MM.1S (cell line): Measurements from ENCODE around the gene SMYD5.

Experiments used
- DNase-seq: peaks from one replicate; pipeline ENCODE4 v3.0.0-alpha.2; 2015
- H2AFZ ChIP-seq: fragments of 300-600 bp; sonication (generic); 2 replicates; pipeline ENCODE4 v1.6.0; 2016; ENCODE audit warnings: antibody characterized with exemption, low read length
- H3F3A ChIP-seq: fragments of 300-600 bp; sonication (generic); 2 replicates; pipeline ENCODE4 v1.6.1; 2016; ENCODE audit warnings: mild to moderate bottlenecking, antibody characterized with exemption, low read length, moderate library complexity, mixed read lengths; ENCODE audit not compliant: insufficient read depth
- H3K27ac ChIP-seq: fragments of 300-600 bp; sonication (generic); 2 replicates; pipeline ENCODE4 v1.5.1; 2016; ENCODE audit warnings: mild to moderate bottlenecking, low read length
- H3K27me3 ChIP-seq: fragments of 300-600 bp; sonication (generic); replicated peaks from 2 replicates; pipeline ENCODE4 v1.6.0; 2016; ENCODE audit warnings: low read length; ENCODE audit not compliant: insufficient read depth
- H3K36me3 ChIP-seq: fragments of 300-600 bp; sonication (generic); replicated peaks from 2 replicates; pipeline ENCODE4 v1.6.1; 2016; ENCODE audit warnings: mild to moderate bottlenecking, low read length, mixed read lengths; ENCODE audit not compliant: insufficient read depth
- H3K4me1 ChIP-seq: fragments of 300-600 bp; sonication (generic); 2 replicates; pipeline ENCODE4 v1.6.1; 2016; ENCODE audit warnings: low read length, mixed read lengths
- H3K4me2 ChIP-seq: fragments of 300-600 bp; sonication (generic); 2 replicates; pipeline ENCODE4 v1.6.0; 2016; ENCODE audit warnings: low read depth, low read length
- H3K4me3 ChIP-seq: fragments of 300-600 bp; sonication (generic); 2 replicates; pipeline ENCODE4 v1.5.1; 2016; ENCODE audit warnings: low read length, mixed read lengths
- H3K79me2 ChIP-seq: fragments of 300-600 bp; sonication (generic); 2 replicates; pipeline ENCODE4 v1.6.1; 2016; ENCODE audit warnings: mixed run types, low read length, mixed read lengths
- H3K9ac ChIP-seq: fragments of 300-600 bp; sonication (generic); 2 replicates; pipeline ENCODE4 v1.6.1; 2016; ENCODE audit warnings: low read length, mixed read lengths
- H3K9me2 ChIP-seq: fragments of 300-600 bp; sonication (generic); replicated peaks from 2 replicates; pipeline ENCODE4 v1.6.1; 2016; ENCODE audit warnings: mild to moderate bottlenecking, low read length, mixed read lengths; ENCODE audit not compliant: insufficient read depth
- H3K9me3 ChIP-seq: fragments of 300-600 bp; sonication (generic); replicated peaks from 2 replicates; pipeline ENCODE4 v1.6.1; 2016; ENCODE audit warnings: mild to moderate bottlenecking, low read length, mixed read lengths; ENCODE audit not compliant: insufficient read depth
- H4K20me1 ChIP-seq: fragments of 300-600 bp; sonication (generic); 2 replicates; pipeline ENCODE4 v1.6.1; 2016; ENCODE audit warnings: mild to moderate bottlenecking, low read length, moderate library complexity, mixed read lengths; ENCODE audit not compliant: insufficient read depth
- CTCF ChIP-seq: fragments of 300-600 bp; sonication (generic); IDR thresholded peaks from 2 replicates; pipeline ENCODE4 v1.5.1; 2016; ENCODE audit warnings: antibody characterized with exemption, low read length, mixed read lengths
- EZH2 ChIP-seq: fragments of 300-600 bp; sonication (generic); optimal IDR thresholded peaks from 2 replicates; pipeline ENCODE3; 2017; ENCODE audit warnings: low read depth, mild to moderate bottlenecking, antibody characterized with exemption, low read length, mixed read lengths
- EZH2phosphoT487 ChIP-seq: fragments of 300-600 bp; sonication (generic); IDR thresholded peaks from 2 replicates; pipeline ENCODE4 v1.6.1; 2018; ENCODE audit warnings: antibody characterized with exemption, low read length

The SMYD5 gene

GRCh38 chr2:73264783-73265182, 50.7 kb downstream of the SMYD5 start:
- Histone ChIP-seq H3F3A (no peaks in the 10 kb centered on the region), H2AFZ (no peak overlapping the region), H3K4me2 (no peak overlapping the region), H3K36me3 (no peaks in the 10 kb centered on the region), H3K9me3 (no peaks in the 10 kb centered on the region), H3K9me2 (no peaks in the 10 kb centered on the region), H3K4me1 (no peaks in the 10 kb centered on the region), H3K27me3 (no peaks in the 10 kb centered on the region), H3K4me3 (no peak overlapping the region), H3K9ac (no peak overlapping the region), H4K20me1 (no peaks in the 10 kb centered on the region), H3K79me2 (no peaks in the 10 kb centered on the region), H3K27ac (no peak overlapping the region)
- no peak for TF ChIP-seq CTCF
- TF ChIP-seq EZH2: no peak
- no peak for TF ChIP-seq EZH2phosphoT487
- no peak for DNase-seq

GRCh38 chr2:73265298-73266060, 51.4 kb downstream of the SMYD5 start:
- H4K20me1 ChIP-seq: no peaks in the 10 kb centered on the region

GRCh38 chr2:73266061-73266901, 52.2 kb downstream of the SMYD5 start:
- Histone ChIP-seq H3K27me3 (no peaks in the 10 kb centered on the region), H3F3A (no peaks in the 10 kb centered on the region), H3K79me2 (no peaks in the 10 kb centered on the region), H3K4me3 (no peak overlapping the region), H3K9me3 (no peaks in the 10 kb centered on the region), H4K20me1 (no peaks in the 10 kb centered on the region), H3K27ac (no peak overlapping the region), H3K4me2 (no peak overlapping the region), H3K9me2 (no peaks in the 10 kb centered on the region), H3K4me1 (no peaks in the 10 kb centered on the region), H3K36me3 (no peaks in the 10 kb centered on the region), H3K9ac (no peak overlapping the region), H2AFZ (no peak overlapping the region)
- TF ChIP-seq EZH2phosphoT487: no peak
- TF ChIP-seq EZH2: no peak
- no peak for TF ChIP-seq CTCF
- no peak for DNase-seq

More at GRCh38 chr2:73265298-73266060, 51.4 kb downstream of the SMYD5 start:
- no peak for DNase-seq
- Histone ChIP-seq H3K36me3 (no peaks in the 10 kb centered on the region), H3K79me2 (no peaks in the 10 kb centered on the region), H3F3A (no peaks in the 10 kb centered on the region), H3K27ac (no peak overlapping the region), H3K9ac (no peak overlapping the region), H3K4me2 (no peak overlapping the region), H3K4me1 (no peaks in the 10 kb centered on the region), H3K9me3 (no peaks in the 10 kb centered on the region), H3K4me3 (no peak overlapping the region), H2AFZ (no peak overlapping the region), H3K9me2 (no peaks in the 10 kb centered on the region), H3K27me3 (no peaks in the 10 kb centered on the region)
- TF ChIP-seq EZH2 (no peak), CTCF (no peak), EZH2phosphoT487 (no peak)
